Ishikawa (cell line): ENCODE measurements around the gene METTL27.

Experiments
- CEBPB ChIP-seq: IDR thresholded peaks from 2 replicates; pipeline ENCODE4 v1.6.1; 2012
- CREB1 ChIP-seq: IDR thresholded peaks from 2 replicates; pipeline ENCODE4 v1.6.1; 2012; ENCODE audit warnings: low read depth
- EGR1 ChIP-seq: IDR thresholded peaks from 2 replicates; pipeline ENCODE4 v1.6.1; 2012
- EP300 ChIP-seq: IDR thresholded peaks from 2 replicates; pipeline ENCODE4 v1.6.1; 2012; ENCODE audit warnings: borderline replicate concordance
- FOXM1 ChIP-seq: IDR thresholded peaks from 2 replicates; pipeline ENCODE4 v1.6.1; 2012; ENCODE audit warnings: low read depth, borderline replicate concordance
- MAX ChIP-seq: IDR thresholded peaks from 2 replicates; pipeline ENCODE4 v1.6.1; 2012
- NFIC ChIP-seq: IDR thresholded peaks from 2 replicates; pipeline ENCODE4 v1.6.1; 2012
- RAD21 ChIP-seq: IDR thresholded peaks from 2 replicates; pipeline ENCODE4 v1.6.1; 2012; ENCODE audit warnings: low read depth
- REST ChIP-seq: IDR thresholded peaks from 2 replicates; pipeline ENCODE4 v1.6.1; 2012; ENCODE audit warnings: low read depth, mild to moderate bottlenecking
- TAF1 ChIP-seq: IDR thresholded peaks from 2 replicates; pipeline ENCODE4 v1.6.1; 2012; ENCODE audit warnings: low read depth, mild to moderate bottlenecking
- TCF12 ChIP-seq: IDR thresholded peaks from 2 replicates; pipeline ENCODE4 v1.6.1; 2012; ENCODE audit warnings: low read depth
- TEAD4 ChIP-seq: IDR thresholded peaks from 2 replicates; pipeline ENCODE4 v1.6.1; 2012
- YY1 ChIP-seq: IDR thresholded peaks from 2 replicates; pipeline ENCODE4 v1.6.1; 2012; ENCODE audit warnings: low read depth
- ZBTB7A ChIP-seq: IDR thresholded peaks from 2 replicates; pipeline ENCODE4 v1.6.1; 2012; ENCODE audit warnings: low read depth
- TF ChIP-seq, protein P1 (sequence below): IDR thresholded peaks from 2 replicates; pipeline ENCODE4 v1.6.1; 2012

Gene METTL27

DNA sequence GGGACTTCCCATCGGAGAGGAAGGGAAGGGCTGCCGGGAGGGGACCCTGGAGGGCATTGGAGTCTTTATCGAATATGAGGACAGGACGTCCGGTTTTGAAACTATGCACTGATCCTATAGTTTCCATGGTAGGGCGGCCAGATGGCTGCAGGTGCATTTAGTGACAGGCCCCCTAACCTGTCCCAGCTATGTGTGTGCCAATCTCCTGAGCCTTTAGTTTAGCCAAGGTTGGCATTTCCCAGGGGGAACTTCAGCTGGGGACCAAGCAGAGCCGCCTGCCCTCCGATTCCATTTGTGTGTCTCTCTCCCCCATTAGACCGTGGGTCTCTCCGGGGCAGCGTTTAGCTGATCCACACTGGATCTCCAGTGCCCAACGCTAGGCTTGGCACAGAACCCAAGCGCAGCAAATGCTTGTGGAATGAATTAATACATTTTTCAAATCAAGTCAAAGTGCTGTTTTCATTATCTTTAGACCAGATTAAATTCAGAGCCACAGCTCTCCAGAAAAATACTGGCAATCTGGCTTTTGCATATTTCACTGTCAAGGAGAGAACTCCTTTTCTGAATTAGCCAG is 38.5 kb upstream of the METTL27 start:
- TF ChIP-seq NFIC (no peak), EGR1 (no peak), FOXM1 (no peak), CEBPB (no peak), RAD21 (no peak), YY1 (no peak), TCF12 (no peak), ZBTB7A (no peak), CREB1 (no peak), MAX (no peak), TEAD4 (no peak), REST (no peak), TAF1 (no peak)
- TF ChIP-seq, protein P1, sequence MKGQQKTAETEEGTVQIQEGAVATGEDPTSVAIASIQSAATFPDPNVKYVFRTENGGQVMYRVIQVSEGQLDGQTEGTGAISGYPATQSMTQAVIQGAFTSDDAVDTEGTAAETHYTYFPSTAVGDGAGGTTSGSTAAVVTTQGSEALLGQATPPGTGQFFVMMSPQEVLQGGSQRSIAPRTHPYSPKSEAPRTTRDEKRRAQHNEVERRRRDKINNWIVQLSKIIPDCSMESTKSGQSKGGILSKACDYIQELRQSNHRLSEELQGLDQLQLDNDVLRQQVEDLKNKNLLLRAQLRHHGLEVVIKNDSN = no peak

DNA sequence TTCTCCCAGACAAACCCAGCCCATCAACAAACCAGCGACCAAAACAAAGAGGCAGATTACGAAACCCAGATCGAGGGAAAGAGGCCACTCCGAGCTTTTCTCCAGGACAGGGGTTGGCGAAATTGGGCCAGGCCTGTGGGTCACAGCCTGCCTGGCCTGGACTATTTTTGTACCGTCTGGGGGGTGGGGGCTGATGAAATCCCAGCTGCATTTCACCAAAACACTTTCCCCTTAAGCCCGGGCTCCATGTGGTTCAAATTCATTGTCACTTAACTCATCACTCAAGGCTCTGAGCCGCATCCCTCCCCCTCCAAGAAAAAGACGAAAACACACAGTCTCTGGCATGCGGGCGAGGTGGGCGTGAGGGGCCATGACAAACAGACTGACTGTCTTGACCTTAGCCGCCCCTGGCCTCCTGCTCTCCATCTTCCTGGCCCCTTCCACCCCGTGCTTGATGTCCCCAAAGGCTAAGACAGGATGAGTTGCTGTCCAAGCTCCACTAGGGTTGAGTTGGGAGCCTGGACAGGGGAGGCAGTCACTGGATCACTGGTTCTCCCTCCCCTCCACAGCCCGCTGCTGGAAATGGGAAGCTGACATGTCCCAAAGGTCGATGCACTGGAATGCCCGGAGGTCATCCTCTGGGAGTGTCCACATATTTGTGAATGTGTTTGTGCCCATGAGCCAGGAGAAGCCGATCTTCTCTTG is 37.8 kb upstream of the METTL27 start:
- TF ChIP-seq RAD21 (no peak), MAX (no peak)

DNA sequence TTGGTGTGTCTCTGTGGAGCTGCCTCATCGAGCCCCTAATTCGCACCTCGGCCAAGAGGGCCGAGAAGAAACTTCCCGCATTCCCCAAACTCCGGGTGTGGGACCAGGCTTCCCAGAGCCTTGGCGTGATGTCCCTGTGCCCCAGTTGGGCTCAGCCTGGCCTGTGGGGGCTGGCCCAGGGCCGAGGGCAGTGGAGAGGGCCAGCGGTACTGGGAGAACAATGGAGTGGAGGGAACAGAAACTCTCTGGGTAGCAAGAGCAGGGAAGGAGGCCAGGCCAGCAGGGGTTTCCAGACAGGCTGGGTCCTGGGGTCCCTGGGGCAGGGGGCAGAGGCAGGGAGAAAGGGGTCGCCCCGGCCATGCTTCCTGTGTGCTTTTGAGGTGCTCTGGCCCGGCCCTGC is 34.7 kb upstream of the METTL27 start:
- TF ChIP-seq ZBTB7A = no peak
- no peak for TF ChIP-seq REST

DNA sequence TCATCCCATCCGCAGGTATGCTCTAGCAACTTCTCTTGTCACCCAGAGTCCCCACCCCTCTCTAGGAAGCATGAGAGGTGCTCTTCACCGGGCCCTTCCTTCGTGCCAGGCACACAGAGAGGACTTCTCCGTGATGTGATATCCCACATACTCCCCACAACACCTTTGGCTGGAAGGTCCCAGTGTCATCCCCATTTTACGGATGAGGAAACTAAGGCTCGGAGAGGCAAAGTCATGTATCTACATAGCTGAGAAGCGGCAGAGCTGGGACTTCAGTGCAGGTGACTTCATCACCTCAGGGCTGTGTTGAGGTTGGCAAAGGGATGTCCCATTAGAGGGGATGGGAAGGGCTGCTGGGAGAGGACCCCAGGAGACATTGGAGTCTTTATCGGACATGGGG is 34.0 kb upstream of the METTL27 start:
- TF ChIP-seq NFIC (no peak), REST (no peak), RAD21 (no peak), TAF1 (no peak), EGR1 (no peak), FOXM1 (no peak), CREB1 (no peak), CEBPB (no peak), ZBTB7A (no peak), EP300 (no peak), MAX (no peak), TEAD4 (no peak), YY1 (no peak), TCF12 (no peak)
- TF ChIP-seq, protein P1 = no peak
